Cardiac fibroblast (primary cell): ENCODE results near the gene CDK5.

Source experiments
- DNase-seq, 2 donors: peaks; one replicate each; pipeline versions ENCODE4 v3.0.0 to v3.0.0-alpha.2; 2010; ENCODE audit warnings: low read depth in 2 of 2
- H3K4me3 ChIP-seq, 2 donors: replicated peaks in 1 of 2; 1 replicate in 1 of 2; 2 replicates in 1 of 2; pipeline ENCODE4 v1.5.1; 2011; ENCODE audit warnings: low read depth in 2 of 2, low read length in 2 of 2, mild to moderate bottlenecking in 2 of 2, moderate library complexity in 1 of 2
- CTCF ChIP-seq: IDR thresholded peaks from one replicate; pipeline ENCODE4 v1.5.1; 2011; ENCODE audit warnings: low read depth, mild to moderate bottlenecking, low read length, inconsistent platforms

CDK5 gene

GRCh38 chr7:151057506-151057988 lies at the start of gene CDK5:
TSS of gene CDK5 (minus strand) at chr7:151057897. CDS start at chr7:151057848, 49 bp downstream.
- no peak for TF ChIP-seq CTCF
- peak within 1 kb of the TSS; percentile 69 to 73 for H3K4me3 ChIP-seq
- DNase-seq: no peak

GRCh38 chr7:151104411-151105235 lies 46.9 kb upstream of the CDK5 start:
- no peak for TF ChIP-seq CTCF
- DNase-seq: peak; percentile 54 to 74
- H3K4me3 ChIP-seq: no peak overlapping the region

GRCh38 chr7:151103973-151104372 lies 46.3 kb upstream of the CDK5 start:
- no peak overlapping the region for H3K4me3 ChIP-seq
- no peak for DNase-seq
- TF ChIP-seq CTCF: no peak

GRCh38 chr7:151102991-151103390 lies 45.3 kb upstream of the CDK5 start:
- no peak overlapping the region for H3K4me3 ChIP-seq
- no peak for TF ChIP-seq CTCF
- DNase-seq: no peak

- no peak for TF ChIP-seq CTCF
- no peak overlapping the region for H3K4me3 ChIP-seq
Measured at GRCh38 chr7:151101621-151102396, 44.1 kb upstream of the CDK5 start.

GRCh38 chr7:151100921-151101320 lies 43.2 kb upstream of the CDK5 start:
- no peak for TF ChIP-seq CTCF
- no peak for DNase-seq
- H3K4me3 ChIP-seq: no peak overlapping the region

More at GRCh38 chr7:151101621-151102396, 44.1 kb upstream of the CDK5 start:
- DNase-seq: no peak
